Activated naive CD4-positive, alpha-beta T cell treated with anti-CD3 and anti-CD28 coated beads, Interleukin-2, amount 50 U/mL, for 24 hours (primary cell): ENCODE measurements around the gene DNAL4.

Source experiments
- H3K27ac Mint-ChIP-seq: one replicate; pipeline ENCODE4 v1.8.0; 2021; ENCODE audit warnings: mild to moderate bottlenecking, mixed read lengths
- H3K27me3 Mint-ChIP-seq: one replicate; pipeline ENCODE4 v1.8.0; 2021; ENCODE audit warnings: mixed read lengths
- H3K36me3 Mint-ChIP-seq: one replicate; pipeline ENCODE4 v1.8.0; 2021; ENCODE audit warnings: mixed read lengths
- H3K4me1 Mint-ChIP-seq: one replicate; pipeline ENCODE4 v1.8.0; 2021; ENCODE audit warnings: mixed read lengths
- H3K4me3 Mint-ChIP-seq: one replicate; pipeline ENCODE4 v1.8.0; 2021; ENCODE audit warnings: mild to moderate bottlenecking, mixed read lengths
- H3K9me3 Mint-ChIP-seq: one replicate; pipeline ENCODE4 v1.8.0; 2021; ENCODE audit warnings: mixed read lengths

DNAL4 gene

DNA sequence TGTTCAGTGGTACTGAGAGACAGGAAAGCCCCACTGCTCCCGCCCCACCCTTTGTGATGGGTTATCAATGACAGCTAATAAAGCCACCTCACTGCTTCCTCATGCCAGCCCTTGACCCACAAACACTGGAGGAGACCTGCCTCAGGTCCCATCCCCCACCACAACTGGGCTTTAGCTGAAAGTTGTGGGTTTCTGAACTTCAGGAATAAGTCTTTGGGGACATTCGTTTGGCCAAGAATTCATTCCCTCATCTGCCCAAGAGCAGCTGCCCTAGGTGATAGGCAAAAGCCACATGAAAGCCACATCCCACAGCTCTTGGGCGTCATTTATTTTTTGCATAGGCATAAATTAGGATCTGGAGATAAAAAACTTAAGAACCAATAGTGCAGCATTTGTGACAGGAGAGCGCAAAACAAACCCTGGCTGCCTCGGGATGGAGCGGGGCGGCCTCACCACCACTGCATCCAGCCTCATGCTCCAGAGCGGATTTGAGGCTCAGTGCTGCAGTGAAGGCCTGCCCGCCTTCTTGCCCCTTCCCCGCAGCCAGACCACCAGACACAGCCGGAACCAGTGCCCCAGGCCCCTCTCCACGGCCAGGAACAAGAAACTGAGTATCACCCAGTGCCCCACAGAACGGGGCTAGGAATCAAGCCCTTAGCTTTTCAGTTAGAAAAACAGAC, 59.4 kb downstream of the DNAL4 start:
- Mint-ChIP-seq H3K36me3 (peaks cover 3% of the 10 kb centered on the region), H3K9me3 (no peaks in the 10 kb centered on the region), H3K4me3 (no peak overlapping the region), H3K27ac (peak overlapping the region; percentile 65), H3K27me3 (no peaks in the 10 kb centered on the region), H3K4me1 (peaks cover 35% of the 10 kb centered on the region)

DNA sequence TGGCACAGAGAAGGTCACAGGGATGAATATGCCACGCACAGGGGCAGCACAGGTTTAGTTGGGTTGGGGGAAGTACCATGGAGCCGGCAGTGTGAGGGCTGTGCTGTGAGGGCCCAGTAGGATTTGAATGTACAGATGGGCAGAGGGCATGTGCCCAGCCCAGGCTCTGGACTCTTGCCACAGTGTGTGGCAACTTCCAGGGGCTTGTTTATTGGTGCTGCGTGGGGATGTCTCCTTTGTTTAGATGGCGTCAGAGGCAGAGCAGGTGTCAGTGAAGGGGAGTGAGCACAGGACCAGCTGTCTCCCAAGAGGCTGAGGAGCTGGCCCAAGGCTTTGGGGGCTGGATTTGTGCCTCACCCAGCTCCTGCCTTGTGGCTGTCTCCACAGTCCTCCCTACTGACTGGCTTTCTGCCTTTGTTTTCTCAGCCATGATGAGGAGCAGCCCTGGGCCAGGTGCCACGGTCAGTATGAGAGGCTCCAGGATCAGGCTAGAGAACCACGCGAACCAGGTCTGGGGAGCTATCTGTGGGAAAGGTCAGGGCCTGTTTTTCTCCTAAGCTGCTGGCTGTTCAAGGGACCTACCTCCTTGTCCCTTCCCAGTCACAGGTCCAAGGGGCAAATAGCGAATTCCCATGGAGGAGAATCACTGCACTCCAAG, 60.1 kb downstream of the DNAL4 start:
- Mint-ChIP-seq H3K27me3 (no peaks in the 10 kb centered on the region), H3K4me1 (peaks cover 35% of the 10 kb centered on the region), H3K9me3 (no peaks in the 10 kb centered on the region), H3K36me3 (peaks cover 3% of the 10 kb centered on the region), H3K27ac (peak overlapping the region; percentile 68), H3K4me3 (no peak overlapping the region)

DNA sequence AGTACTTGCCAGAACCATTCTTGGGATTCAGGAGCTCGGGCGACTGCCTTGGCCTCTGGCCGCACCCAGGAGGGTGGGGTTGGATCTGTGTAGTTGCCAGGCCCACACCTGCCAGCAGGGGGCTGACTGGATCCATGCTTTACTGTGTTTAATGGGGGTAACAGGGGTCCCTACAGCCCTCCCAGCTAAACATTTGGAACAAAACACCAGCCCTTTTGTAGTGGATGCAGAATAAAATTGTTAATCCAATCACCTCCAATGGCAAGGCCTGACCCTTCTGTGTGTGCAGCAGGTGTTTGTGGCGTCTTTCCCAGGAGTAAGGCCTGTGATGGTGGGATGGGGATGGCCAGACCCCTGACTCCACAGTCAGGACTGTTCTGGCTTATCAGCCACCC, 60.6 kb downstream of the DNAL4 start:
- Mint-ChIP-seq H3K9me3 (no peaks in the 10 kb centered on the region), H3K36me3 (peaks cover 3% of the 10 kb centered on the region), H3K4me3 (no peak overlapping the region)

DNA sequence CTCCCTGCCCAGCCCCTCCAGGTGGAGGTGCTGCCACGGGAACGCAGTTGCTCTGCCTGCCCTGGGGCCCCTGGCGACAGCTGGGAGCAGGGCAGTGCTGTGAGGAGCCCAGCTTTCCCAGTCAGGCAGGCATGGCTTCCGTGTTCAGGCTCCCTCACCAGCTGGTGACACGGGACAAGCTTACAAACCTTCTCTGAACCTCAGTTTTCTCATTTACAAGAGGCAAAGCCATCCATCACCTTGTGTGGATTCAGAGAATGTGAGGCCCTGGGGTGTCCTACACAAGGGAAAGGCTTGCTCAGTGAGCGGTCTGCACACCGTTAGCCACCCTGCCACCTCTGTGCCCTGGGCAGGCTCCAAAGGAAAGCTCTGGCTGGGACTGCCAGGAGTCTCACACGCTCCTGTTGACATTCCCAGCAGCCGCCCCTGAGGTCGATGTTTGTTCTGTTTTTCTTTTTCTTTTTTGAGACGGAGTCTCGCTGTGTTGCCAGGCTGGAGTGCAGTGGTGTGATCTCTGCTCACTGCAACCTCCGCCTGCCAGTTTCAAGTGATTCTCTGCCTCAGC, 61.6 kb downstream of the DNAL4 start:
- H3K4me3 Mint-ChIP-seq = no peak overlapping the region
- no peaks in the 10 kb centered on the region for H3K27me3 Mint-ChIP-seq
- H3K4me1 Mint-ChIP-seq = peaks cover 23% of the 10 kb centered on the region
- no peaks in the 10 kb centered on the region for H3K9me3 Mint-ChIP-seq
- peaks cover 2% of the 10 kb centered on the region for H3K36me3 Mint-ChIP-seq
- H3K27ac Mint-ChIP-seq = no peak overlapping the region

More for the DNA sequence above, 60.6 kb downstream of the DNAL4 start:
- Mint-ChIP-seq H3K4me1 (peaks cover 33% of the 10 kb centered on the region), H3K27ac (peak overlapping the region; percentile 68), H3K27me3 (no peaks in the 10 kb centered on the region)

DNA sequence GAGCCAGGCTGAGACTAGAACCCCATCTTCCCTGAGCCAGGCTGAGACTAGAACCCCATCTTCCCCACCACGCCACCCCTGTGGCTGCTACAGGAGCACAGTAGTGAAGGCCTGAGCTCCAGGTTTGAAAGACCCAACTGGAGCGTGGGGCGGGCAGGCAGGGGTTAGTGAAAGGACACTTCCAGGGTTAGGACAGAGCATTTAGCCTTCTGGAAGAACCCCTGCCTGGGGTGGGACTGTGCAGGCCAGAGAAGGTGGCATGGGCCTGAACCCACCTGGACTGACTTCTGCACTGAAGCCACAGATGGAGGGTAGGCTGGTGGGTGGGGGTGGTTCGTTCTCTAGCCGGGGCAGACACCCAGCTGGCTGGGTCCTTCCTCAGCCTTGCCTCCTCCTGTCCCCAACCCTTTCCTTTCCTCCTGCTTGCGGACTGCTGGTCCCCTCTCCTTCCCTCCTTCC, 62.2 kb downstream of the DNAL4 start:
- Mint-ChIP-seq H3K36me3 (peaks cover 1% of the 10 kb centered on the region), H3K27me3 (no peaks in the 10 kb centered on the region), H3K27ac (no peak overlapping the region), H3K9me3 (no peaks in the 10 kb centered on the region), H3K4me1 (peaks cover 18% of the 10 kb centered on the region), H3K4me3 (no peak overlapping the region)

DNA sequence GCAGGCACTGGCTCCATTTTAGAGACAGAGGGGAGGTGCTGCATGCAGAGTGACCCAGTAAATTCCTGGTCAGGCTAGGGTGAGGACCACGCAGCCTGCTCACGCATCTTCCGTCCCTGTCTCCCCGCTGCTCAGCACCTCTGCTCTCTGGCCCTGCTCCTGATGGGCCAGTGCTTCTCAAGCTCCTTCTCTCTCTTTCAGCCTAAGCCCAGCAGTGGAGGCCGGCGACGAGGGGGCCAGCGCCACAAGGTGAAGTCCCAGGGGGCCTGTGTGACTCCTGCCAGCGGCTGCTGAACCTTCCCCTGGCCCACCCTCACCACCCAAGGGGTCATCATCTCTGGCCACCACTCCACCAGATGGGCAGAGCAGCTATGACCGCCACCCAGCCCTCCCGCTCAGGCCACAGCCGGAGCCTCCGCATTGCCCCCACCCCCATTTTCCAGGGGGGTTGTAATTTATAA, 63.5 kb downstream of the DNAL4 start:
- H3K36me3 Mint-ChIP-seq = peaks cover 3% of the 10 kb centered on the region
- no peaks in the 10 kb centered on the region for H3K27me3 Mint-ChIP-seq
- no peaks in the 10 kb centered on the region for H3K9me3 Mint-ChIP-seq
- H3K4me1 Mint-ChIP-seq = peaks cover 14% of the 10 kb centered on the region
- no peak overlapping the region for H3K4me3 Mint-ChIP-seq
- H3K27ac Mint-ChIP-seq = peak overlapping the region; percentile 89

DNA sequence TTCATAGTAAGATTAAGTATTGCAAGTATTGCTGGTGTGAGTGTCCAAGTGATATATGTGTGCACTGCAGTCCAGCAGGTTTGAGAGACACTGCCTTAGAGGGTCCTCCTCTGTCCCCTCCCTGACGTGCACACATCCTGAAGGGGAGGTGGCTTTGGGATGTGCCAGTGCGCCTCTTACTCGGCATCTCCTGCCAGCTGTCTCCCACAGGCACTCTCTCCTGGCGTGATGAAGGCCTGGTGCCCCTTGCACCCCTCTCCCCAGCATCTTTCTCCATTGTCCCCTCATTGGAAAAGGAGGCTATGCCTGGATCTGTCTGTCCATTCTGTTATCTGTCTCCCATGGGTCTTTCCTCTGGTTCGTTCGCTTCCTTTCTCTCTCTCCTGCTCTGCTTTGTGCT, 64.0 kb downstream of the DNAL4 start:
- Mint-ChIP-seq H3K27ac (peak overlapping the region; percentile 89), H3K4me1 (peaks cover 19% of the 10 kb centered on the region), H3K9me3 (no peaks in the 10 kb centered on the region), H3K4me3 (no peak overlapping the region), H3K36me3 (peaks cover 8% of the 10 kb centered on the region), H3K27me3 (no peaks in the 10 kb centered on the region)

DNA sequence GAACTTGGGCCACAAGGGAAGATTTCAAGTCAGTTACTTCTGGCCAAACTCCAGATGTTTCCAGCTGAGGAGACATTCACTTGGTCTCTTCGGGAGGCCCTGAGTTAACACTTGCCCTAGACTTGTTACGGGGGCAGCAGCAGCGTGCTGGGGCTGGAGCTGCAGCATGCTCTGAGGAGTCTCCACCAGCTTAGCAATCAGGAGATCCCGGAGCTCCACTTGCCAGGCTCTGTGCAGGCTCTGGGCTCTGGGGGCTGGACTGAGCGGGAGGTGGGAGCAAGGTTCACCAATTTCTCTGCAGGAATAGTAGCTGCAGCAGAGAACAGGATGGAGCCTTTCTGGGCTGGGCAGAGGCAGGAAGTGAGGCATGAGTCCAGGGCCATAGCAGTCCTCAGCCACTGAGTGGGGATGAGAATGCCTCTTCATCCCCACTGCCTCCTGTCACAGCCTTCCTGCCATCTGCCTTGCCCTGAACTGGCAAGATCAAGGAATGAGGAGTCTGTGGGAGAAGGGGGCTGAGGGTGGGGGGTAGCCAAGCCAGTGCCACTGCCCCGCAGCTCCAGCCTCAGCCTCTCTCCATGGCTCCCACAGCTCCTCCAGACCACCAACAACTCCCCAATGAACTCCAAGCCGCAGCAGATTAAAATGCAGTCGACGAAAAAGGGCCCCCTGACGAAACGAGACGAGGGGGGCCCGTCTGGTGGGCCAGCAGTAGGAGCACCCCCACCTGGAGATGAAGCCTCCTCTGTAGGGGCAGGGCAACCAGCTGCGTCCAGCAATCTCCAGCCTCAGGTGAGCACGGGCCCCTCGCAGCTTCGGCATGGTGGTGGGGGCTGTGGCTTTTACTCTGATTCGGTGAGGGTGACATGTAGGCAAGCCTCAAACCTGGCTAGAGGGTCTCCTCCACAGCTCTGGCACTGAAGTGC, 64.8 kb downstream of the DNAL4 start:
- Mint-ChIP-seq H3K9me3 (no peaks in the 10 kb centered on the region), H3K27me3 (no peaks in the 10 kb centered on the region), H3K27ac (no peak overlapping the region), H3K36me3 (peaks cover 9% of the 10 kb centered on the region), H3K4me3 (no peak overlapping the region), H3K4me1 (peaks cover 18% of the 10 kb centered on the region)
